A549 (cell line): ENCODE data around the gene ZFY. TPM values are rescaled to one million over a fixed set of nuclear protein-coding genes. Genes with fewer than 3 reads are reported as not detected.

Experiments used
- ATAC-seq, 2 experiments: fragments of 200-7000 bp in 1 of 2; fragments of >200 bp in 1 of 2; cut with Nextera tagmentation in 1 of 2; cut with Tn5 transposase in 1 of 2; 3 replicates each; pipeline versions ENCODE4 v1.8.0 to v1.9.1; 2018 to 2020; ENCODE audit warnings: mild to moderate bottlenecking in 1 of 2, moderate library complexity in 1 of 2
- CTCF ChIA-PET: fragments of 300-600 bp; sonication (Branson Sonifier 250); formaldehyde crosslinking; extraction: SDS; loops from one replicate; lab custom pipeline; 2021; ENCODE audit warnings: antibody characterized with exemption, inconsistent platforms; lab: Yijun Ruan, JAX
- POLR2A ChIA-PET: fragments of 350-600 bp; formaldehyde crosslinking; extraction: SDS; loops from one replicate; lab custom pipeline; 2021; ENCODE audit warnings: antibody characterized with exemption, inconsistent platforms; lab: Yijun Ruan, JAX
- DNase-seq, 2 experiments: peaks; one replicate each; pipeline versions ENCODE4 v3.0.0 to v3.0.0-alpha.2; 2011 to 2016; ENCODE audit warnings: low read depth in 1 of 2, low spot score in 1 of 2
- FAIRE-seq: peaks from 2 replicates; lab custom pipeline; 2011; peaks lifted over from hg19 to GRCh38; lab: Jason Lieb, UNC
- H3K27ac ChIP-seq, 2 experiments: fragments of >200 bp; sonication (Bioruptor Twin); formaldehyde crosslinking; 3 replicates each; pipeline ENCODE4 v1.5.1; 2016 to 2017
- H3K4me1 ChIP-seq: fragments of >200 bp; sonication (Bioruptor Twin); formaldehyde crosslinking; 3 replicates; pipeline ENCODE4 v1.6.1; 2016
- H3K4me2 ChIP-seq: fragments of >200 bp; sonication (Bioruptor Twin); formaldehyde crosslinking; 3 replicates; pipeline ENCODE4 v1.6.1; 2016
- H3K4me3 ChIP-seq: fragments of >200 bp; sonication (Bioruptor Twin); formaldehyde crosslinking; 3 replicates; pipeline ENCODE4 v1.5.1; 2016
- H3K9me3 ChIP-seq: fragments of >200 bp; sonication (Bioruptor Twin); formaldehyde crosslinking; 3 replicates; pipeline ENCODE4 v1.6.1; 2016
- CHD2 ChIP-seq: fragments of 150-350 bp; IDR thresholded peaks from 2 replicates; pipeline ENCODE4 v1.6.1; 2014; ENCODE audit warnings: low read length; ENCODE audit not compliant: partially characterized antibody
- CTCF ChIP-seq: fragments of >200 bp; sonication (Bioruptor Twin); formaldehyde crosslinking; IDR thresholded peaks from 3 replicates; pipeline ENCODE4 v1.5.1; 2016
- E2F6 ChIP-seq: IDR thresholded peaks from 2 replicates; pipeline ENCODE4 v1.6.1; 2012; ENCODE audit warnings: low read depth, borderline replicate concordance
- EP300 ChIP-seq, 2 experiments: fragments of >200 bp; sonication (Bioruptor Twin); formaldehyde crosslinking; IDR thresholded peaks; 2 replicates in 1 of 2; 3 replicates in 1 of 2; pipeline ENCODE4 v1.6.1; 2016 to 2017
- ESRRA ChIP-seq: fragments of 150-350 bp; IDR thresholded peaks from 2 replicates; pipeline ENCODE4 v1.6.1; 2014; ENCODE audit warnings: mild to moderate bottlenecking, low read length, borderline replicate concordance
- FOSB ChIP-seq: fragments of 250-450 bp; sonication (Bioruptor Pico); IDR thresholded peaks from 2 replicates; pipeline ENCODE4 v1.5.0; 2020; ENCODE audit warnings: mild to moderate bottlenecking, moderate library complexity
- FOSL2 ChIP-seq, 2 experiments: fragments of 450-650 bp in 1 of 2; fragments of >200 bp in 1 of 2; sonication (Bioruptor Twin) in 1 of 2; formaldehyde crosslinking; IDR thresholded peaks; 2 replicates each; pipeline versions ENCODE4 v1.5.0 to v1.6.1; 2016 to 2020; ENCODE audit warnings: mild to moderate bottlenecking in 1 of 2, moderate library complexity in 1 of 2
- HMGXB4 ChIP-seq: fragments of 250-450 bp; sonication (Bioruptor Pico); IDR thresholded peaks from 2 replicates; pipeline ENCODE4 v1.5.0; 2021; ENCODE audit warnings: mild to moderate bottlenecking, moderate library complexity, borderline replicate concordance
- HOXA7 ChIP-seq: fragments of 250-450 bp; sonication (Bioruptor Pico); IDR thresholded peaks from 2 replicates; pipeline ENCODE4 v1.5.0; 2020; ENCODE audit warnings: mild to moderate bottlenecking, moderate library complexity
- KDM1A ChIP-seq: fragments of 200-600 bp; sonication (generic); IDR thresholded peaks from 2 replicates; pipeline ENCODE4 v1.6.1; 2016; ENCODE audit warnings: low read depth, mild to moderate bottlenecking
- KDM5A ChIP-seq: fragments of 200-600 bp; sonication (generic); IDR thresholded peaks from 2 replicates; pipeline ENCODE4 v1.6.1; 2016; ENCODE audit warnings: antibody characterized with exemption, mild to moderate bottlenecking
- MAZ ChIP-seq: fragments of 150-350 bp; IDR thresholded peaks from 2 replicates; pipeline ENCODE4 v1.6.1; 2014; ENCODE audit warnings: antibody characterized with exemption, low read depth, low read length, borderline replicate concordance
- MYC ChIP-seq: IDR thresholded peaks from 2 replicates; pipeline ENCODE4 v1.6.1; 2012; ENCODE audit warnings: mild to moderate bottlenecking, inconsistent platforms, low read length, improper control_type of control experiment, borderline replicate concordance
- NR3C1 ChIP-seq: fragments of >200 bp; sonication (Bioruptor Twin); formaldehyde crosslinking; IDR thresholded peaks from 3 replicates; pipeline ENCODE4 v1.6.1; 2017
- PHF8 ChIP-seq: fragments of 200-600 bp; sonication (generic); IDR thresholded peaks from 2 replicates; pipeline ENCODE4 v1.6.1; 2016; ENCODE audit warnings: low read depth, mild to moderate bottlenecking, antibody characterized with exemption, moderate library complexity, borderline replicate concordance
- POLR2A ChIP-seq: IDR thresholded peaks from 2 replicates; pipeline ENCODE4 v1.6.1; 2012; ENCODE audit warnings: mild to moderate bottlenecking, low read length
- POLR2AphosphoS2 ChIP-seq: conservative IDR thresholded peaks from 2 replicates; pipeline ENCODE4 v1.6.1; 2012; ENCODE audit warnings: low read length, improper control_type of control experiment, inconsistent platforms
- RFX5 ChIP-seq: fragments of 450-650 bp; IDR thresholded peaks from 2 replicates; pipeline ENCODE4 v1.7.1; 2014; ENCODE audit warnings: antibody characterized with exemption, mild to moderate bottlenecking, moderate library complexity
- RNF2 ChIP-seq: fragments of 200-600 bp; sonication (generic); IDR thresholded peaks from 2 replicates; pipeline ENCODE4 v1.6.1; 2016; ENCODE audit warnings: low read depth, mild to moderate bottlenecking, antibody characterized with exemption, moderate library complexity, borderline replicate concordance
- SMC3 ChIP-seq: fragments of >200 bp; sonication (Bioruptor Twin); formaldehyde crosslinking; IDR thresholded peaks from 3 replicates; pipeline ENCODE4 v1.6.1; 2018; ENCODE audit warnings: inconsistent platforms
- TP53 ChIP-seq: fragments of 250-450 bp; sonication (Bioruptor Pico); IDR thresholded peaks from 2 replicates; pipeline ENCODE4 v1.5.0; 2021; ENCODE audit warnings: mild to moderate bottlenecking, moderate library complexity
- ZFP36 ChIP-seq: fragments of 450-650 bp; IDR thresholded peaks from 2 replicates; pipeline ENCODE4 v1.6.1; 2014; ENCODE audit warnings: borderline replicate concordance; ENCODE audit not compliant: partially characterized antibody
- ZSCAN20 ChIP-seq: fragments of 250-450 bp; sonication (Bioruptor Pico); IDR thresholded peaks from 2 replicates; pipeline ENCODE4 v1.8.0; 2022; ENCODE audit warnings: mild to moderate bottlenecking, moderate library complexity
- WGBS: methylation state at CpG from one replicate; pipeline ENCODE4 v1.1.6; 2017; ENCODE audit errors: missing lambda C conversion rate; 5-methylcytosine and 5-hydroxymethylcytosine counted together
- polyA plus RNA-seq, 4 experiments: library from polyadenylated mRNA; depleted of rRNA in 3 of 4; stranded (reverse); fragments of >200 nt; fragmentation: RNase III in 1 of 4; extraction: RNeasy Plus Mini Kit Qiagen cat#74134 plus additional on column Dnase treatment in 1 of 4; gene quantifications; 2 replicates in 3 of 4; 3 replicates in 1 of 4; pipeline ENCODE4 v1.2.3, GENCODE V29; 2011 to 2017
- TF ChIP-seq, protein P1 (sequence below): IDR thresholded peaks from 2 replicates; pipeline ENCODE4 v1.6.1; 2012

The ZFY gene
- polyA plus RNA-seq, 2 of the 4 experiments (the other 2 are of a cell fraction), result 3.0 to 11.3 TPM

DNA sequence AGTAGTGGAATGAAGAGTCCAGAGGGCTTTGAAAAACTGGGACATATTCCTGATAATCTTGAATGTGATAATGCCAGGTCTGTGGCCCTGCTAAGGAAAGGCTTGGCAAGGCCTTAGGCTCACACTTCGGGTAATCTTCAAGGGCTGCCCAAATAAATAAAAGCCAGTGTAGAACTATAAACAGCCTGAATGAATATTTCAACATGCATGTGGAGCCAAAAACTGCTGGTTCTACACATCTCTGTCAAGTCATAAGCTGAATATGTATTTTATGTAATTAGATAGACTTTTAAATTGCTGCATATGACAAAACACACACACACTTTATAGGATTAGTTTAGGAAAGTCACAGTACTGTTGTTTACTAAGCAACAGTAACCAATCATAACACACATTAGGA, 30.4 kb downstream of the ZFY start:
- H3K4me2 ChIP-seq, result no peak overlapping the region
- 93% methylated on average over 1 of the region's 1 CpG for WGBS
- ATAC-seq, result no peak
- CTCF ChIA-PET, result no interaction called here
- H3K9me3 ChIP-seq, result no peaks in the 10 kb centered on the region
- H3K27ac ChIP-seq, result no peak overlapping the region
- H3K4me1 ChIP-seq, result no peaks in the 10 kb centered on the region
- no peak for FAIRE-seq
- DNase-seq, result no peak
- H3K4me3 ChIP-seq, result no peak overlapping the region
- TF ChIP-seq MYC (no peak), EP300 (IDR thresholded peaks at IDR 0.05) (no peak), KDM5A (no peak), SMC3 (no peak), RNF2 (no peak), CTCF (no peak), ZSCAN20 (CRISPR knock-in tag) (no peak), PHF8 (no peak), RFX5 (no peak), NR3C1 (no peak), FOSB (CRISPR knock-in tag) (no peak), POLR2AphosphoS2 (no peak), HMGXB4 (CRISPR knock-in tag) (no peak), TP53 (CRISPR knock-in tag) (no peak), CHD2 (no peak), HOXA7 (CRISPR knock-in tag) (no peak), FOSL2 (IDR thresholded peaks at IDR 0.05) (no peak), FOSL2 (CRISPR knock-in tag; IDR thresholded peaks at IDR 0.05) (no peak)
- TF ChIP-seq, protein P1, sequence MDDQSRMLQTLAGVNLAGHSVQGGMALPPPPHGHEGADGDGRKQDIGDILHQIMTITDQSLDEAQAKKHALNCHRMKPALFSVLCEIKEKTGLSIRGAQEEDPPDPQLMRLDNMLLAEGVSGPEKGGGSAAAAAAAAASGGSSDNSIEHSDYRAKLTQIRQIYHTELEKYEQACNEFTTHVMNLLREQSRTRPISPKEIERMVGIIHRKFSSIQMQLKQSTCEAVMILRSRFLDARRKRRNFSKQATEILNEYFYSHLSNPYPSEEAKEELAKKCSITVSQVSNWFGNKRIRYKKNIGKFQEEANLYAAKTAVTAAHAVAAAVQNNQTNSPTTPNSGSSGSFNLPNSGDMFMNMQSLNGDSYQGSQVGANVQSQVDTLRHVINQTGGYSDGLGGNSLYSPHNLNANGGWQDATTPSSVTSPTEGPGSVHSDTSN, result no peak
- POLR2A ChIA-PET, result no interaction called here

GRCh38 chrY:2969561-2969960, 34.4 kb downstream of the ZFY start:
- FAIRE-seq (no peak), DNase-seq (no peak), ATAC-seq (no peak)
- Histone ChIP-seq H3K27ac (no peak overlapping the region), H3K4me1 (peaks cover 6% of the 10 kb centered on the region; the same call in 1 of the 3 replicates), H3K4me3 (no peak overlapping the region), H3K4me2 (no peak overlapping the region), H3K9me3 (no peaks in the 10 kb centered on the region)
- no peak for TF ChIP-seq CHD2
- no peak for TF ChIP-seq MAZ
- TF ChIP-seq TP53 (CRISPR knock-in tag), result no peak
- TF ChIP-seq POLR2A, result no peak
- no peak for TF ChIP-seq ZFP36
- no peak for TF ChIP-seq KDM1A
- TF ChIP-seq E2F6, result no peak
- TF ChIP-seq RFX5, result no peak
- TF ChIP-seq ESRRA, result no peak
- TF ChIP-seq FOSB (CRISPR knock-in tag), result no peak
- ChIA-PET POLR2A (no interaction called here), CTCF (no interaction called here)
